Omental fat pad (tissue), 4 donors: ENCODE data around the gene EVC2. TPM values are rescaled to one million over a fixed set of nuclear protein-coding genes. Genes with fewer than 3 reads are reported as not detected.

Experiments
- ATAC-seq: fragments of 150-250 bp; one replicate; pipeline ENCODE4 v1.9.1; 2016; ENCODE audit warnings: mild to moderate bottlenecking, moderate library complexity; ENCODE audit not compliant: low FRiP score
- DNase-seq: peaks from one replicate; pipeline ENCODE4 v3.0.0-alpha.2; 2019; ENCODE audit warnings: low spot score
- CTCF ChIP-seq, 3 donors: fragments of 450-650 bp; IDR thresholded peaks; one replicate each; pipeline ENCODE4 v1.5.1; 2016 to 2017; ENCODE audit warnings: antibody characterized with exemption in 3 of 3, mild to moderate bottlenecking in 3 of 3, moderate library complexity in 2 of 3
- total RNA-seq, 4 donors: library from RNA; depleted of rRNA; stranded (reverse); fragments of >200 nt; gene quantifications; one replicate each; pipeline ENCODE4 v1.1.0, GENCODE V29; 2016

Gene EVC2
- total RNA-seq, 4 donors from 2014 or later, result 4.8 to 20.2 (median 12.5) TPM

- no peak for ATAC-seq
- TF ChIP-seq CTCF (IDR thresholded peaks at IDR 0.05), result no peak
- DNase-seq, result no peak
These were observed 41.6 kb downstream of the EVC2 start for GRCh38 chr4:5666741-5667140.

GRCh38 chr4:5664778-5665177 lies 43.6 kb downstream of the EVC2 start:
- no peak for ATAC-seq
- DNase-seq, result no peak
- no peak for TF ChIP-seq CTCF (IDR thresholded peaks at IDR 0.05)

DNA sequence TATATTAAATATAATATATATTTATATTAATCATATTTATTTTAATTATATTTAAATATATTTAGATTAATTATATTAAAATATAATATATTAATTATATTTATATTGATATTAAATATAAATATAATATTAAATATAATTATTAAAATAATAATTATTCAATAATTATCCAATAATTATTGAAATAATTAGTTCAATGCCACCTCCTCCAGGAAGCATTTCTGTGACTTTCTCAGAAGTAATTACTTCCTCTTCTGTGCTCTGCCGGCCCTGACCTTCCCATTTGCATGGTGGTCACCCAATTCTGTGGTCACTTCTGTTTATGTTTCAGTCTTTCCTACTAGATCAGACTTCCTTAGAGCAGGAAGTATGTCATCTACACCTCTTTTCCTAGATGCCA lies 45.8 kb downstream of the EVC2 start:
- TF ChIP-seq CTCF (IDR thresholded peaks at IDR 0.05), result no peak
- DNase-seq (no peak), ATAC-seq (no peak)

- TF ChIP-seq CTCF (IDR thresholded peaks at IDR 0.05), result no peak
- DNase-seq, result no peak
These were observed 47.1 kb downstream of the EVC2 start for GRCh38 chr4:5661237-5661636.

DNA sequence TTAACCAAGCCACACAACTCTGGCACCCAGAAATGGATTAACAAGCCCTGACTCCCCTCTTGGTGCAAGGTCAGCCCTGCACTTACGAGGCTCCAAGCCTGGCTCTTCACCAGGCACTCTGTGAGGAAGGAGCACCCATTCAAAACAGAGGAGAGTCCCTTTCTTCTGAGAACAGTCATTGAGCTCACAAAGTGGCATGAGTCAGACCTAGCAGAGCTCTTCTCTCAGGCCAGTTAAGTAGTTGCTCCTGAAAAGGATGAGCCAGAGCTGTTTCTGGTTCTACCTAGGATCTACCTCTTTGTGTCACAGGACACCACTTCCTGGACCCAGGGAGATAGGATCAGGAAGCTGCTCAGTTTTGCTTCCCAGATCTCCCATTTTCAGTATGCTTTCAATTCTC lies 48.2 kb downstream of the EVC2 start:
- no peak for ATAC-seq
- DNase-seq, result no peak
- TF ChIP-seq CTCF (IDR thresholded peaks at IDR 0.05), result no peak

More at GRCh38 chr4:5661237-5661636, 47.1 kb downstream of the EVC2 start:
- no peak for ATAC-seq

DNA sequence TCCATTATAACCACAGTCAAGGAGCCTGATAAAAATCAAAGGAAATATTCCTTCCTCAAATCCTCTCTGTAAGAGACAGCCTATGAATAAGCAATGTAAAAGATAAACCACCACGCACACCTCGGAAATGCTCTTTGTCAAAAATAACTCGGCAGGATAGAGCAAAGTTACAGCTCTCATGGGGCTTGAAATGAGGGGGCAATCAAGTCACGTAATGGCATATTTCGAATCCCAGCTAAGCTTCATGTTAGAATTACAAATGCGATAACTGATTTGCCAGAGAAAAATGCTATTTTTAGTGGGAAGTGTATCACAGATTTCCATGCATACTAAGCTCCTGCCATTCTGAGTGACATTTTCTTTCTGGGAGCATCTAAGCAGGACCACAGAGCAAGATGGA lies 49.4 kb downstream of the EVC2 start:
- DNase-seq, result no peak
- ATAC-seq, result no peak
- no peak for TF ChIP-seq CTCF (IDR thresholded peaks at IDR 0.05)

GRCh38 chr4:5656415-5656814 lies 51.9 kb downstream of the EVC2 start:
- ATAC-seq (no peak), DNase-seq (no peak)
- TF ChIP-seq CTCF (IDR thresholded peaks at IDR 0.05), result no peak
